Medulla oblongata (tissue), 1 donor: Measurements from ENCODE around the gene SLC6A12.
"Not testable (repeated sequence)": the region's sequence is repeated elsewhere in the genome, so short reads cannot be mapped to it uniquely, and the experiment has no call there.

Experiments used
- DNase-seq: peaks from one replicate; pipeline ENCODE4 v3.0.0-alpha.2; 2015; ENCODE audit errors: extremely low spot score

The SLC6A12 gene

DNA sequence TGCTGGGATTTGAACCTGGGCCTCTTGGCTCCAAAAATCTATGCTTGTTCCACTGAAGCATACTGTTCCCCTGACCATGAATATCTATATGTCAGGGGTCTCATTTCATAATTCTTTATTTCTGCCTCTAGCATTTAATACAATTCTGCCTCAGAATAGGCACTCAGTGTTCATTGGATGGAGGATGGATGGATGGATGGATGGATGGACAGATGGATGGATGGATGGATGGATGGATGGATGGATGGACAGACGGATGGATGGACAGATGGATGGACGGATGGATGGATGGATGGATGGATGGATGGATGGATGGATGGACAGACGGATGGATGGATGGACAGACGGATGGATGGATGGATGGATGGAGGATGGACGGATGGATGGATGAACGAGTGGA, 3.1 kb upstream of the SLC6A12 start:
- not testable (repeated sequence) for DNase-seq

DNA sequence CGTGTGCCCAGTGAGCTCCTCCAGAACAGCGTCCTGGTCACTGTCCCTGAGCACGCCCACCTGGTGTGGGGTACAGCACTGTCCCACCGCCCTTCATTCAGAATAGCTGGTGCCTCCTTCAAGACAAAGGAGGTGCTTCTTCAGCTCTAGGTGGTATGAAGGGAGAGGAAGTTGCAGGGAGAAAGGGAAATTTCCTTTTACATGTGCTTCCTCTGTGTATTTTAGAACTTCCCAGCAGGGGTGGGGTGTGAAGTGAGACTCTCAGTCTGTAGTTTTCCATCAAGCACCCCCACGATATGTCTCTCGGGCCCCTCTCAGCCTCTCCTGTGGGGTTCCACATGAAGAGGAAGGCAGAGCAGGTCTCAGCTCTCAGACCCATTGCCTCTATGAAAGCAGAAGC, 1.2 kb upstream of the SLC6A12 start:
- no peak for DNase-seq

DNA sequence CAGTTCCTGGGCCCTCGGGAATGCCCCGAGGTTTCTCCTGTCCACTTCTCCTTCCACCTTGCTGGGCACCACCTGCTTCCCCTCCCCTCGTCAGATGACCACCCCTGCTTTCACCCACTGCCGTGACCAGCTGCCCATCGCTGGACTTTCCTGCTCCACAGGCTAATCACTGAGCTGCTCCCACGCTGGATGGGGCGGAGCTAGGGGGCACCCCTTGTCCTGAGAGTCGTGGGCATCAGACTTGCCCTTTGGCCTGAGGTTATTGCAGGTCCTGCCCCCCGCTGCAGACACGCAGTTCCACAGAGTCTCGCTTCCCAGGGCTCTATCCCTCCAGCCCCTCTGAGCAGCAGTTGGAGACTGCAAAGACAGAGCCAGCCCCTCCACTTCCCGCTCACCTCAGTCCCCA, 427 bp downstream of the SLC6A12 start:
- DNase-seq: no peak

DNA sequence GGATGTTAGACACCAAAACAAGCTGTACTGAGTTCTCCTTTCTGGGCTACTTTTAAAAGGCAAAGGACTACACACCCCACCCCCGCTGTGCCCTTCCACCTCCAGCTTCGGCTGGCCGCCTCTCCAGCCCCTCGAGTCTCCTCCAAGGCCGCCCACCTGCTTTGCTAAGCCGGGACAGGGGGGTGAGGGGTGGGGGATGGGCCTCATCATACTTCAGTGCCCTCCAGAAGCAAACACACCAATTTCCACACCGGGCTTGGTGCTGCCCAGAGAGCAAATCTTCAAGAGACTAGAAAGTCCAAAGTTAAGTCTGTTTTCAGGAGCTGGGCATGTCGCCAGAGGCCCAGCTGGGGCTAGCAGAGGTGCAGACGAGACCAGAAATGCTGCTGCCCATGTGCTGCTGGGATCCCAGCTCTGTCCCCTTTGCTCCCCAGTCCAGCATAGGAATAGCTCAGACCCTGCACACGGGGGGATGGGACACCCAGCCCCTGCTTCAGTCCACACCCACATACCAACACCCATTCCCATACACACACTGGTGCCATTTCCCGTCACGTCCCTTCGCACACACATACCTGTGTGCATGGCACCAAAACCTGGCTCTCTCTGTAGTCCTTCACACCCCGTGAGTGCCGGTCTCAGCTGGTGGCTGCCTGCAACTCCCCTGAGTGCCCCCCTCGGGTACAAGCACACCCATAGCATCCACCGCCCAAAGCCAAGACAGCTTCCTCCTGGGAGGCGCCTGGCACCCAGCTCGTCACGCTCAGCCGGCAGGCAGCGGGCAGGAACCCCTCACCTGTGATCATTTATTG, 1.0 kb downstream of the SLC6A12 start:
- DNase-seq: no peak

DNA sequence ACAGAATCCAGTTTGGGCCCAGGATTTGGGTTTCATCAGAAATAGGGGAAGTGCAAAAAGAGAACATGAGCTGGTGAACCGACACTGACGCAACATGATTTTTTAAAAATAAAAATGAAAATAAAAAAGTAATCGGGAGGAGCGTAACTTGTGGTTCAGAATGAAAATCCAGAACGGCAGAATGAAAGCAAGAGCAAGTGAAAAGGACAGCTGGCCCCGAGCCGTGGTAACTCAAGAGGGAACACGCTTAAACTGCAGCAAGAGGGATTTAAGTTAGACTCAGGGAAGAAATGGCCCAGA, 1.6 kb downstream of the SLC6A12 start:
- DNase-seq: no peak

DNA sequence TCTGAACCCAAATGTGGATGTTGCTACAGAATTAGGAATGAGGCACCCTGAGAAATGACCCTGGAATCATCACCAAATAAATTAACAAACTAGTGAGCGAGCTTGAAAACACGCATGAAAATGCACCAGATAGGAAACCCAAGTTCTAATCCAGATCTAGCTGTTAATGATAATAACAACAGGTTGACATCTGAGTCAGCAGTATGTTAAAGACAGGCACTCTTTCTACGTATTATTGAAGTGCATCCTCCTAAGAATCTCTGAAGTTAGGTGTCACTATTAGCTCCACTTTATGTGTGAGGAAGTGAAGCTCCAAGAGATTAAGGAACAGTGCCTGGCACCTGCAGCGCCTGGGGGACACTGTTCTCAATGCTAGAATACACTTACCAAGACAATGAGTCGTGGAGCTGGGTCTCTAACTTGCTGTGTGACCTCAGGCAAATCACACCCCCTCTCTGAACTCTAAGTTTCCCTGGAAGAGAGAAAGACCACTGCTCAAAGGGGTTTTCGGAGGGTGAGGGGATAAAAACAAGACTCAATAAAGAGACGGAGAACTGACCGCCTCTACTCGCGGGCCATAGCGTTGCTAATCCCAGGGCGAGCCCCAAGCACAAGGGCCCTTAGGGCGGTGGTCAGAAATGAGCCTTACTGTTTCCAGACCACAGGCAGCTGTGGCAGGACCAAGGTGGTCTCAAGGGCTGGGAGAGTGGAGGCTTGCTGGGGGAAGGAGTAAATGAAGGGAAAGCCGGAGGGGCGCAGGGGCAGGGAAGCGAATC, 2.1 kb downstream of the SLC6A12 start:
- DNase-seq: no peak

DNA sequence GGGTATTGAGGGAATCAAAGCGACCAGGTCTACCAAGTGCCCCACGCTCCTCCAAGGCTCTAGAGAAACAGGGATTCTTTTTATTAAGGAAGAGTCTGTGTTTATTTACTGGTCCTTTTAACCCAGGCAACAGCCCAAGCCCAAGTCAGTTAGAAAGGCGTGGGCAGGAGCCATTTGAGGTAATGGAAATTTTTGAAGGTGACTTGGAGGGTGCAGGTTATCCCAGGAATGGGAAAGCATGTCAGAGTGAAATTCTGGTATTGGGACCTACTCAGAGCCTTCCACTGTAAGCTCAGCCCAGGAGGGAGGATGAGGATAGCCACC, 2.9 kb downstream of the SLC6A12 start:
- DNase-seq: no peak

DNA sequence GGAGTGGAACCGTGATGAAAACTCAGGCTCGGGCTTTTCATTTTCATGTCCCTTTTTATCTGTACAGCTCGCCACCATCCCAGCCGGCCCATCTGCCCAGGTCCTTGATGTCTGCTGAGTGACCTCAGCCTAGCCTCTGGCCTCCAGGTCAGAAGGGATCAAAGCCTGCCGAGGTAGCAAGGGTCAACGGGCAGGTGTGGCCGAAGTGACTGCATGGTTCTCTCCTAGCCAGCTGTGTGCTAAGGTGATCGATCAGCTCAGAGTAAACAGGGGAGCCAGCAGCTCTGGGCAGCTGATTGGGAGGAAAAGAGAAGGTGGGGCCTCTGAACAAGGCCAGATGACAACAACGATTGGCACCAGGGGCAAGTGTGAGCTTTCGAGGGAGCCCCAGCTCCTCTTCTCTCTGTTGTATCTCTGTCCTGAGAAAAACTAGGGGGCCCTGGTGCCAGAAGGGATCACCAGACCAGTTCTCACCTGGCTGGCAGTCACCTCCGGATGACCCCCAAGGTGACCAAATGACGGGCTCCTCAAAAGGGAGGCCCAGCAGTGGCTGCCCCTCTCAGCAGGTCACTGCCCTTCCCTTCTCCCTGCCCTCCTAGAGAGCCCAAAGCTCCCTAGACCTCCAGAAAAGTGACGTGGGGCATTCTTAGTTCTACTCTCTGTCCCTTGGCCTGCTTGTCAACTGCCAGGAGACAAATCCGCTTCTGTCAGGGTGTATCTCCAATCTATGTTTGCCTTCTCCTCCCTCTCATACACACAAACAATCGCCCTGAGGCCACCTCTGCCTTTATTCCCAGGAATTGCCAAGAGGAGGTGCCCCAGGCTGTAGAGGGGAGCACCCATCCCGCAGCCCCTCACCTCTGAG, 3.4 kb downstream of the SLC6A12 start:
- DNase-seq: no peak

DNA sequence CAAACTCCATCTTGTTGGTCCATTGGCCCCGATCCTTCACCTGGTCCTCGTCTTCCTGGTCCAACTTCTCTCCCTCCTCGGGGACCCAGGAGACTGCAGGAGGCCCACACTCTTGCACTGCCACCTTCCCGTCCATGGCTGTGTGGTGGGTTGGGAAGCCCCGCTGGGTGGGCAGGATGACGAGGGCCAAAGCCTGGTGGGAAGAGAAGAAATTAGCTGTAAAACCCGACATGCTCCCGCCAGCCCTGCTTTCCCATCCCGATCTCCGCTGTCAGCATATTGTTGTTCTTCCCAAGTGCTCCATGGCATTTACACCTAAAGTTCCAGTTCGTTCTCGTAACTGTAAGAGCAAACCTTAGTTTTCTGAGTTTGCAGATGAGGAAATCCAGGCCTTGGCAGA, 4.1 kb downstream of the SLC6A12 start:
- DNase-seq: no peak

DNA sequence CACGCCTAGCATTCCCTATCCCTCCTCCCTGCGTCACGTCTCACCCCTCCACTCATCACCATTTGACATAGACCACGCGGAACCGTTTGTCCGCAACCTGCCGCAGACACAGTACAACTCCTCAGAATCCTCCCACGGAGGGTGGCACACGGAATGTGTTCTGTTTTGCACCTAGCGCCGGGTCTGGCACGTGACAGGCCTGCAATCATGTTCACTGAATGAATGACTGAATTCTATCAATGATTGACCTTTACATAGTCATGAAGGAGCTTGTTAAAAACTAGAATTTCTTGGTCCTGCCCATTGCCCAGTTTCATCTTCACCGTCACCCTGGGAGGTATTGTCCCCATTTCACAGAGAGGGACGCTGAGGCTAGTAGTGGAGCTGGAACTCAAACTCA, 4.7 kb downstream of the SLC6A12 start:
- no peak for DNase-seq

DNA sequence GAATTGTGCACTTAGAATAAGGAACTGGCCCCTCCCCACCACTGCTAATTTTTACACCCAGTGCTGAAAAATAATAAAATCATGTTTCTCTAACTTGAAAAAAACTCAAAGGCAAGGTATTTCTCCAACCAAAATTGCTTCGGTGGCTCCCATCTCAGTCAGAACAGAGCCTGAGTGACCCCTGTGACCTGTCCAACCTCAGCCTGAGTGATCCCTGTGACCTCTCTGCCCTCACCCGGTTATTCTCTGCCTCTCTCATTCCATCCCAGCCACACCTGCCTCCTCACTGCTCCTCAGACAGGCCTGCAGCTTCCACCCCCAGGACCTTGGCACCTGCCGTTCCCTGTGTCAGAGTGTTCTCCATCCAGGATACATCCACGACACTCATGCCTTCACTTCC, 5.1 kb downstream of the SLC6A12 start:
- DNase-seq: no peak

DNA sequence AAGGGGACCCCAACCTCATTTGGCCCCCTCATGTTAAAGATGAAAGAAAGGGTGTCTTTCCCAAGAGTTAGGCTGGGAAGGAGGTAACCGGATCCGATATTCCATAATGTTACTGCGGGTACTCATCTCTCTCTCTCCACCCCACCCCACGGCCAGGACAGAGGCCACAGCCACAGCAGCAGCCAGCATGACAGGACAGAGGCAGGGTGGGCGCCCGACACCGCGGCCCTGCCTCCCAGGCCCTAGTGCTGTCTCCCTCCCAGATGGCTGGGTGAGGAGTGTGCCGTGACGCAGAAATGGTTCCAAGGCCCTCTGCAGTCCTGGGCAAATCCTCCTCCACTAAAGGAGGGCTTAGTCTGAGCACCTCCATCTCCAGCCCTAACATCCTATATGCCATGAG, 6.2 kb downstream of the SLC6A12 start:
- DNase-seq: no peak

DNA sequence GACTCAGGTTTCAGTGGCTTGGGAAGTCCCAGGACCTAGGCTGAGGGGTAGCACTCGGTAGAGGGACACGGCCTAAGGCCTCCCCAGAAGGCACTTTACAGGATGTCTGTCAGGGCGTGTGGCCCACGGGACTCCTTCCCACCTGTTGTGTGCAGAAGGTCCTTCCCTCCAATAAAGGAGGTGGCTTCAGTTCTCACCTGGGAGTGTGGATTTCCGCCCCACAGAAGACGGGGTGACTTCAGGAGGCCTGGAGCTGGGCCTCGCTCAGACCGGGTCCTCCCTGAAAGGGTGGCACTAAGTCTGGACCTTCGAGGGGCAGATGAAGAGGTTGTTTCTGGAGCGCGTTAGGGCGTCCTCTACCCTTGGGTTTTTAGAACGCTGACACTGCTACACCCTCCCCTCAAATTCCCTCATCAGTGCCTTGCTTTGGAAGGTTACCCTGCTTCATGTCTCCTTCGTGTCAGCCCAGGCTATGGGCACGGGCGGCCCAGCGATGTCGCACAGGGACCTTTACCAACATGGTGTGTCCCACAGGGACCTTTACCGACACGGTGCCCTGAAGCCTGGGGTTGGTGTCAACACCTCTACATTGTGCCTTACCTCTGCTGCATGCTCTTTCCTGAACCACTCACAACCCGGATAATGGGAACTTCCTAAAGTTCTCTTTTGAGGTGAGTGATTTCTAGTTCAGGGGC, 7.1 kb downstream of the SLC6A12 start:
- no peak for DNase-seq

DNA sequence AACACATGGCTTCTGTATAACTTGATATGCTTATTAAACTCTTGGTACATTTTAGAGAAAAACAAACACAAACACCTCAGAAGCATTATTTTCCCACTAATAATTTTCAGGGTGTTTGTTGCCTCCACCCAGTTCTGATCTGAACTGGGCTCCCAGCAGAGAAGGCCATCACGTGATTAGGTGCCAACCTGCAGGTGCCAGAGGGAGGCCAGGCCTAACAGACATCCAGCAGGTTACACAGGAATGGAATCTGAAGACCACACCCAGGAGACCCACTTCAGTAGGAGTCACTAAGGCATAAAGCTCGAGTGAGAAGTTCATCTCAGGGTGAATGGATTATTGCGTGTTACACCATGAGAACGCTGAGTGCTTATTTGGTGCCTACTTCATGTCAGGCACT, 8.9 kb downstream of the SLC6A12 start:
- no peak for DNase-seq

DNA sequence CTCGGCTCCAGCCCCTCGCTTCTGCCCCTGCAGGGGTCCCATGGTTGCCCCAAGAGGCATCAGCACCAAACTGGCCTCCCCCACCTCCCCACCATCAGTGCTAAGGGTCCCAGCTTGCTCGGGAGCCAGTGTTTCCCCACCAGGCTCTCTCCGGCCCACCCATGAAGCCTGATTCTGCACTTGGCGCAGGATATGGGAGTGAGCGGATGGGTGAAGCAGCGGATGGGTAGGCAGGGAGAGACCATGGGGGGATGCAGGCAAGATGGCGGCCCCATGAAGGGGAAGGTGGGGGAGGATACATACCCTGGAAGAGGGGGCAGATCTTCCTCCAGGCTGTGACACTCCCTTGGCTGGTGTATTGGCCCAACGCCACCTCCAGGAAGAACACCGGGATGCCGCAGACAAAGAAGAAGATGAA, 9.7 kb downstream of the SLC6A12 start:
- DNase-seq: no peak

DNA sequence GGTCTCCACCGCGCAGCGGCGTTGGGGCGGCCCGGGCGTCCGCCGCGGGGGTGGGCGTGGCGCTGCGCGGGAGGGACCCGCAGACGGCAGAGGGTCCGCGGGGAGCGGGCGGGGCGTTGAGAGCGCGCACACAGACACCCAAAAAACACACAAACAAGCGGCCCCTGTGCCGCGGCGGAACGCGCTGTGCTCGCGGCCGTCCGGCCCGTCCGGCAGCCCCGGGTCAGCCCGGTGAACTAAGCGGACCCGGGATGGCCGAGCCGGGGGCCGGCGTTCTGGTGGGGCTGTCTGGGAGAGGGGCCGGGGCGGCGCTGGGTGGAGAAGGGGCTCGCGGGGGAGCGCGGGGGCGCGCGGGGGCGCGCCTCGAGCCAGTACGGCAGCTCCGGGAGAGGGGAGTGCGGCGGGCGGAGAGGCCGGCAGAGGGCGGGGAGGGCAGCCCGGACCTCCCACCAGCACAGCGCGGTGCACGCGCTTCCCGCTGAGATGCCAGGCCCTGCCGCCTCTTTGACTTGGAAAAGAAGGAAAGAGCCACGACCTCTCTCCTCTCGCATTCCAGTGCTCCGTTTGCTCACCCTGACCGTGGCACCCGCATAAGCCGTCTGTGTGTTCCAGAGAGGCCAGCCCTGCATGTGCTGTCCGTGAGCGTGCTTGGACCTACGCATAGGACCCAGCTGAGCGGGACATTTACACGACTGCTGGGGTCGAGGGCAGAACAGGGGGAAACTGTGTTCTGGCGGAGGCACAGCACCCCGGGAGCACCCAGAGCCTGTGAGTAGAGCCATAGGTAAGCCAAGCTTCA, 10.3 kb downstream of the SLC6A12 start:
- DNase-seq: peak; percentile 54

DNA sequence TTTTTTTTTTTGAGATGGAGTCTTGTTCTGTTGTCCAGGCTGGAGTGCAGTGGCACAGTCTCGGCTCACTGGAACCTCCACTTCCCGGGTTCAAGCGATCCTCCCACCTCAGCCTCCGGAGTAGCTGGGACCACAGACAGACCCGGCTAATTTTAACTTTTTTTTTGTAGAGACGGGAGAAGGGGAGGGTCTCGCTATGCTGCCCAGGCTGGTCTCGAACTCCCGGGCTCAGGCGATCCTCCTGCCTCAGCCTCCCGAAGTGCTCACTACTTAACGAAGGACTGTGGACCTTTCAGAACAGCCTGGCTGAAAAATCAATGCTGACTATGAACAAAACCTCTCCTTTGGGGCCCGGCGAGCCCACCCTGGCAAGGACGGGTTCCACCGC, 10.9 kb downstream of the SLC6A12 start:
- DNase-seq: no peak

DNA sequence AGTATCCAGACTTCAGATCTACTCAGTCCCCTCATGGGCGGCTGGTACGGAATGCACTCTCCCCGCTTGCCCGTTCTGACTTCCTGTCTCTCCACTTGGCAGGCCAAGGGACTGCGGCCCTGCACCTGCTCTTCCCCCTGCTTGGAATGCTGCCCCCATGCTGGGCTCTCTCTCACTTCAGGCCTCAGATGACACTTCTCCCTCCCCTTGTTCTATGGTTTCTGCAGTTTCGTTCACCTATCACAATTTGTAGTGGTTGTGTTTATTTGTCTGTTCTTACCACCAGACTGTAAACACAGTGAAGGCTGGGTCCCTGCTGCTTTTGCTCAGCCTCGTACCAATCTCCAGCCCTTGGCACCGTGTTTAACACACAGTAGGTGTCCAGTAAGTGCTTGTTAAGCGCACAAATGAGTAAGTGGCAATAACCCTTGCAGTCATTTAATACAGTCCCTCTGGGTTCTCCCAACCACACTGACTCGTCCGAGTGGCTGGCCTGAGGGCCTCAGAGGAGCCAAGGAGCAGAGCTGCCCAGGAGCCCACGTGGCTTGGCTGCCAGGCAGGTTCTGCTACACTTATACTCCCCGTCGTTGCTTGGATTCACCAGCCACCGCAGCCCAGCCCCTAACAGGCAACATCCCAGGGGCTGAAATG, 11.8 kb downstream of the SLC6A12 start:
- peak; percentile 34 for DNase-seq

DNA sequence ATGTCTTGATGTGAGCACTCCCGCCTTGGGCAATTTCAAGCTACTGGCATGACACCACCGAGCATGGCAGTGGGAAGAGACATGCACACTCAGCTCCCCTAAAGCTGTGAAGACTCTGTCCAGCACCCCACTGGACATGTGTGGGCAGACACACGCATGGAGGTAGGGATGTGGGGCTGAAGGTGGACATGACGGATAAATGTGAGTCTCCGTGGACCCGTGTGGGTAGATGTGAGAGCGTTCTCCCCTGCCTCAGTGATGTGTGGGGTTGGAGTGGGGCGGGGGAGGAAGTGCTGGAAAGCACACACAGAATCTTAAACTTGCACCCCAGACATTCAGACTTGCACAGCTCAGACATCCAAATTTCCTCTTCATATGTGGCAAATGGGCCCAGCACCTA, 12.6 kb downstream of the SLC6A12 start:
- DNase-seq: no peak

DNA sequence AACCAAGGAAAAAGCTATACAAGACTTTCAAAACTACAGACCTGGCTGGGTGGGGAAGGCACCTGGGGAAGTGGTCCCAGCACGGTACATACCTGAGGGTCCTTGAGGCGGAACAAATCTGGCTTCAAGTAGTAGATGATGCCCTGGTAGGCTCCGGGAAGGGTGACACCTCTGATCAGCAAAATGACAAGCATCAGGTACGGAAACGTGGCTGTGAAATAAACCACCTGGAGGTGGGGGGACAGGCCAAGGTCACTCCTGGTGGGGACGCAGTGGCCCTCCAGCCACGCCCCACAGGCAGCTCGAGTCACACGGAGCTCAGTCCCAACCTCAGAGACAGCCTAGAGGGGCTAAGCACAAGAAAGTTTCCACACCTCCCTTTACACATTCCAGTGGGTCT, 15.3 kb downstream of the SLC6A12 start:
- DNase-seq: no peak
